BJ (cell line): ENCODE measurements around the gene NMNAT3. TPM values are rescaled to one million over a fixed set of nuclear protein-coding genes. Genes with fewer than 3 reads are reported as not detected.
"Not testable (repeated sequence)": the region's sequence is repeated elsewhere in the genome, so short reads cannot be mapped to it uniquely, and the experiment has no call there.

ENCODE experiments used
- CTCF ChIA-PET: fragments of 350-600 bp; formaldehyde crosslinking; extraction: SDS; loops from one replicate; lab custom pipeline; 2021; ENCODE audit warnings: antibody characterized with exemption, inconsistent platforms; lab: Yijun Ruan, JAX
- POLR2A ChIA-PET: fragments of 300-600 bp; sonication (Branson Sonifier 250); formaldehyde crosslinking; extraction: SDS; loops from one replicate; lab custom pipeline; 2021; ENCODE audit warnings: antibody characterized with exemption; lab: Charles Lee
- DNase-seq: peaks from one replicate; pipeline ENCODE4 v3.0.0-alpha.2; 2011; ENCODE audit warnings: low read depth
- H3K27me3 ChIP-seq: 2 replicates; pipeline ENCODE4 v1.6.0; 2011; ENCODE audit warnings: low read length; ENCODE audit not compliant: control insufficient read depth, insufficient read depth
- H3K36me3 ChIP-seq: 2 replicates; pipeline ENCODE4 v1.5.1; 2011; ENCODE audit warnings: low read length; ENCODE audit not compliant: control insufficient read depth, insufficient read depth
- H3K4me3 ChIP-seq: 2 replicates; pipeline ENCODE4 v1.5.1; 2011; ENCODE audit warnings: low read depth, mild to moderate bottlenecking, control low read depth, low read length
- polyA plus RNA-seq: library from polyadenylated mRNA; depleted of rRNA; stranded (reverse); fragments of >200 nt; gene quantifications from 2 replicates; pipeline ENCODE4 v1.2.3, GENCODE V29; 2011
- TF ChIP-seq, protein P1 (sequence below): IDR thresholded peaks from 2 replicates; pipeline ENCODE4 v1.5.1; 2011; ENCODE audit warnings: low read depth, mild to moderate bottlenecking, control low read depth, inconsistent platforms, low read length, moderate library complexity; ENCODE audit not compliant: insufficient read depth

NMNAT3 gene
- polyA plus RNA-seq, 1 experiment, result 0.61 TPM

GRCh38 chr3:139588450-139588849 is 89.3 kb downstream of the NMNAT3 start:
- ChIA-PET POLR2A (no interaction called here), CTCF (no interaction called here)

GRCh38 chr3:139587797-139588196 is 90.0 kb downstream of the NMNAT3 start:
- DNase-seq, result no peak
- TF ChIP-seq, protein P1, sequence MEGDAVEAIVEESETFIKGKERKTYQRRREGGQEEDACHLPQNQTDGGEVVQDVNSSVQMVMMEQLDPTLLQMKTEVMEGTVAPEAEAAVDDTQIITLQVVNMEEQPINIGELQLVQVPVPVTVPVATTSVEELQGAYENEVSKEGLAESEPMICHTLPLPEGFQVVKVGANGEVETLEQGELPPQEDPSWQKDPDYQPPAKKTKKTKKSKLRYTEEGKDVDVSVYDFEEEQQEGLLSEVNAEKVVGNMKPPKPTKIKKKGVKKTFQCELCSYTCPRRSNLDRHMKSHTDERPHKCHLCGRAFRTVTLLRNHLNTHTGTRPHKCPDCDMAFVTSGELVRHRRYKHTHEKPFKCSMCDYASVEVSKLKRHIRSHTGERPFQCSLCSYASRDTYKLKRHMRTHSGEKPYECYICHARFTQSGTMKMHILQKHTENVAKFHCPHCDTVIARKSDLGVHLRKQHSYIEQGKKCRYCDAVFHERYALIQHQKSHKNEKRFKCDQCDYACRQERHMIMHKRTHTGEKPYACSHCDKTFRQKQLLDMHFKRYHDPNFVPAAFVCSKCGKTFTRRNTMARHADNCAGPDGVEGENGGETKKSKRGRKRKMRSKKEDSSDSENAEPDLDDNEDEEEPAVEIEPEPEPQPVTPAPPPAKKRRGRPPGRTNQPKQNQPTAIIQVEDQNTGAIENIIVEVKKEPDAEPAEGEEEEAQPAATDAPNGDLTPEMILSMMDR, result no peak
- Histone ChIP-seq H3K27me3 (no peaks in the 10 kb centered on the region), H3K4me3 (no peak overlapping the region), H3K36me3 (no peaks in the 10 kb centered on the region)
- POLR2A ChIA-PET, result no interaction called here
- CTCF ChIA-PET, result no interaction called here

More at GRCh38 chr3:139588450-139588849, 89.3 kb downstream of the NMNAT3 start:
- Histone ChIP-seq H3K27me3 (no peaks in the 10 kb centered on the region), H3K36me3 (no peaks in the 10 kb centered on the region), H3K4me3 (no peak overlapping the region)
- no peak for DNase-seq
- TF ChIP-seq, protein P1, result no peak

DNA sequence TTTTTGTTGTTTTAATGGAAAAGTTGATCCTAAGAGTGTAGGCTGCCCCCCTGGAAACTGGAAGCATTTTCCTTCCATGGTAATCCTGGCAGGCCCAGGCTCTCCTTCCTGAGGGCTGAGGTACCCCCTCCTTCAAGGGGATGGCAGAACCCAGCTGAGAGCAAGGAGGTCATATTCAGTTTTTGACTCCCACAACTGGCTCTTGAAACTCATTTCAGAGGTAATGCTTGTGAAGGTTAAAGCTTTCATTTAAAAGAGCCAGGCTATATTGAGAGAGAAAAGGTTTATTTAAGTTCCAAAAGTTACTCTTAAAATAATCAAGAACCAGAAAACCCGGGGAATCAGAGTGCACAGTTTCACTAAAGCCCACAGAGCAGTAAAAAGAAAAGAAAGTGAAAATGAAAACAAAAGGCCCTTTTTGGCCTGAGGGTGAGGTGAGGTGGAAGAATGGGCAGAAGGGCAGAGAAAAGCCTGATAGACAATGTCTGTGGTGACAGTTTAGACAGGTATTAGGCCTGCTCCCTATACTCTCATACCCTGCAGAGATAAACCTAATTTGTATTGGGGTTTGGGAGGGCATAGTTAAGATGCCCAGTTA is 91.3 kb downstream of the NMNAT3 start:
- POLR2A ChIA-PET, result no interaction called here
- DNase-seq, result no peak
- CTCF ChIA-PET, result no interaction called here
- Histone ChIP-seq H3K36me3 (no peaks in the 10 kb centered on the region), H3K27me3 (no peaks in the 10 kb centered on the region), H3K4me3 (no peak overlapping the region)
- TF ChIP-seq, protein P1, result no peak

DNA sequence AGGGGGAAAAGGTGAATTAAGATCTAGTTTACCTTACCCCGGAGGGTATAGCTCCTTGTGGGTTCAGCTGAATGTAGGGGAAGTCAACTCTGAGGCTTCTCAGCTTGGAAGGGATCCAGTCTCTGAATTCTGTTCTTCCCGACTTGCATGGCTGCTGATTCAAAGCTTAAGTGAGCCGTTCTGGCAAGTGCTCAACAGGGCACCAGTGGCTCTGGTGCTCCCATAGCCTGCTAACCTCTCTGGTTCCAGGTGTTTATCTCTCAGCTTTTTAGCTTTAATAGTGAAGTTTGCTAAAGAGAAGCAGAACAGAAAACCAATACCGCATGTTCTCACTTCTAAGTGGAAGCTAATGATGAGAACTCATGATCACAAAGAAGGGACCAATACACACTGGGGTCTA is 92.0 kb downstream of the NMNAT3 start:
- Histone ChIP-seq H3K4me3 (no peak overlapping the region), H3K27me3 (no peaks in the 10 kb centered on the region), H3K36me3 (no peaks in the 10 kb centered on the region)
- DNase-seq, result no peak
- ChIA-PET CTCF (no interaction called here), POLR2A (no interaction called here)
- TF ChIP-seq, protein P1, result no peak

- CTCF ChIA-PET, result interaction anchor here (1.0 kb wide), 1 partner anchor 23 kb away, joined by 3 read pairs; no protein-coding TSS in a partner anchor
- POLR2A ChIA-PET, H3K36me3 ChIP-seq, H3K4me3 ChIP-seq, H3K27me3 ChIP-seq, DNase-seq: not testable (repeated sequence)
Observed at GRCh38 chr3:139583651-139584050, 94.1 kb downstream of the NMNAT3 start.

GRCh38 chr3:139578783-139579182 is 99.0 kb downstream of the NMNAT3 start:
- no peaks in the 10 kb centered on the region for H3K27me3 ChIP-seq
- ChIA-PET CTCF (no interaction called here), POLR2A (no interaction called here)
- DNase-seq, result no peak
- no peak overlapping the region for H3K4me3 ChIP-seq
- H3K36me3 ChIP-seq, result no peaks in the 10 kb centered on the region
- TF ChIP-seq, protein P1, result no peak
